Nephron (organoid): ENCODE results near the gene CBX8.

ENCODE experiments used
- H3K27ac Mint-ChIP-seq, 3 experiments: 2 replicates each; pipeline ENCODE4 v1.8.0; 2020; ENCODE audit warnings: mixed read lengths in 3 of 3, mild to moderate bottlenecking in 2 of 3, moderate library complexity in 1 of 3
- H3K27me3 Mint-ChIP-seq: 2 replicates; pipeline ENCODE4 v1.8.0; 2021; ENCODE audit warnings: low read depth, mild to moderate bottlenecking, moderate library complexity, mixed read lengths
- H3K36me3 Mint-ChIP-seq: 2 replicates; pipeline ENCODE4 v1.8.0; 2020; ENCODE audit warnings: low read depth, mixed read lengths
- H3K4me1 Mint-ChIP-seq: 2 replicates; pipeline ENCODE4 v1.8.0; 2020; ENCODE audit warnings: mixed read lengths
- H3K4me3 Mint-ChIP-seq, 3 experiments: 2 replicates each; pipeline ENCODE4 v1.8.0; 2020; ENCODE audit warnings: mild to moderate bottlenecking in 3 of 3, mixed read lengths in 3 of 3, moderate library complexity in 2 of 3
- H3K9me3 Mint-ChIP-seq: 2 replicates; pipeline ENCODE4 v1.8.0; 2020; ENCODE audit warnings: mixed read lengths
- TF ChIP-seq, protein P1 (sequence below), 3 experiments: fragments of 200-600 bp; sonication (generic); IDR thresholded peaks; one replicate each; pipeline ENCODE4 v1.5.0; 2021; ENCODE audit warnings: antibody characterized with exemption in 3 of 3; ENCODE audit not compliant: unreplicated experiment in 3 of 3

CBX8 gene

DNA sequence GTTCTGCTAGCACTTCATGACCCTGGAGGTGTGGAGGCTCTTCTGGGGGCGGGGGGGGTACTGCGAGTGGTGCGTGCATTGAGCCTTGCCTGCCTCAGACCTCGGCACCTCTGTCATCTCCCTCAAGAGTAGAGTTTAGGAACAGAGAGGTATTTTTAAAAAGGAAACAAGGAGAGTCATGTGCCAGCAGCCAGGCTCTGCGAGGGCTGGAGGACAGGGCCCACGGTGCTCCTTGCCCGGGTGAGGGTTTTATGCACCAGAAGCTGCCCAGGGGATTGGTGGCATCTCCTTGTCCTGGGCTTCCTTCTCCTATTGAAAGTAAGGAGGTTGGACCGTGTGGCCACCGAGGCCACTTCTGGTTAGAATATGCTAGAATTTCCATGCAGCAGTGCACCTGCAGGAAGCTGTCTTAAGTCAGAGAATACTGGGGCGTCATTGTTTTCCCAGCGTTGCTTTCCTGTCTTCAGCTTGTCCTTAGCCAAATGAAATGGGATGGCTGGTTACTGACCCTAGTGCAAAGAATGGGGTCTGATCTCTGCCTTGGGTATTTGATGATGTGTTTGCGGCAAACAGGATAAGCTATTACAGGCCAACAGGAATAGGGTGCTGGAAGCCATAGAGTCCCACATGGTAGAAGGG lies 15.7 kb downstream of the CBX8 start:
- H3K27ac Mint-ChIP-seq = no peak overlapping the region

DNA sequence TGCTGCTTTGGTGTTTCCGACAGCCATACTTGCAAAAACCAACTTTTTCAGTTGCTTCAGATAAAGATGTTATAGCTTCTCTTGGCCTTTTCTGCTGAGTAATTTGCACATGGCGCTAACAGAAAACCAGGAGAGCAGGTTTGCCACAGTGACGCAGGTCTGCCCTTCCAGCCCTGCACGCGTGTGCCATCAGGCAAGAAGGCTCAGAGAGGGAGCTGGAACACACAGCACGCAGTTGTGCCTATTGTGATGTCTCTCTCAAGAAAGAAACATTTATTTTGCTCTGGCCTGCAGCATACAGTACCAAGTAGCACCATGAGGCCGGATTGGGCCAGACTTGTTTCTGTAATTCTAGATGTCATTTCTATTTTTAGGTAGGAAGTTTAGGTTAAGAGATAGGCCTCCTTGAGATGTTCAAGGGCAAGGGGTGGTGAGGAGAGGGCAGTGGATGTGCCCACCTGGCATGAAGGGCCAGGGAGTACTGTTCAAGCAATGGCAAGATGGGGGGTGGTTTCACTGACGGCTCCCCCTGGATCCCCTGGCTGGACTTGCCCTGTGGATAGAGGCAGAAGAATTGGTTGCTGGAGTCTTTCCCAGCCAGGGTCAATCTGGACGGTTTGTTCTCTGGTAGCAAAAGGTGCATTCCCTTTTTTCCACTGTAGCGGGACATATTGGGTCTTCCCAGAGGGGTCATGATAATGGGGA lies 17.1 kb downstream of the CBX8 start:
- H3K9me3 Mint-ChIP-seq = no peaks in the 10 kb centered on the region
- H3K27ac Mint-ChIP-seq = peak overlapping the region; percentile 31 to 94 (median 89)
- peaks cover 12% of the 10 kb centered on the region for H3K27me3 Mint-ChIP-seq
- H3K36me3 Mint-ChIP-seq = peaks cover 35% of the 10 kb centered on the region
- H3K4me3 Mint-ChIP-seq = peak overlapping the region; percentile 93 to 98 (median 97)
- TF ChIP-seq, protein P1, sequence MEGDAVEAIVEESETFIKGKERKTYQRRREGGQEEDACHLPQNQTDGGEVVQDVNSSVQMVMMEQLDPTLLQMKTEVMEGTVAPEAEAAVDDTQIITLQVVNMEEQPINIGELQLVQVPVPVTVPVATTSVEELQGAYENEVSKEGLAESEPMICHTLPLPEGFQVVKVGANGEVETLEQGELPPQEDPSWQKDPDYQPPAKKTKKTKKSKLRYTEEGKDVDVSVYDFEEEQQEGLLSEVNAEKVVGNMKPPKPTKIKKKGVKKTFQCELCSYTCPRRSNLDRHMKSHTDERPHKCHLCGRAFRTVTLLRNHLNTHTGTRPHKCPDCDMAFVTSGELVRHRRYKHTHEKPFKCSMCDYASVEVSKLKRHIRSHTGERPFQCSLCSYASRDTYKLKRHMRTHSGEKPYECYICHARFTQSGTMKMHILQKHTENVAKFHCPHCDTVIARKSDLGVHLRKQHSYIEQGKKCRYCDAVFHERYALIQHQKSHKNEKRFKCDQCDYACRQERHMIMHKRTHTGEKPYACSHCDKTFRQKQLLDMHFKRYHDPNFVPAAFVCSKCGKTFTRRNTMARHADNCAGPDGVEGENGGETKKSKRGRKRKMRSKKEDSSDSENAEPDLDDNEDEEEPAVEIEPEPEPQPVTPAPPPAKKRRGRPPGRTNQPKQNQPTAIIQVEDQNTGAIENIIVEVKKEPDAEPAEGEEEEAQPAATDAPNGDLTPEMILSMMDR (IDR thresholded peaks at IDR 0.05; ENCODE audit: unreplicated experiment in 3 of 3) = no peak
- peaks cover 55% of the 10 kb centered on the region for H3K4me1 Mint-ChIP-seq

More for the DNA sequence above, 15.7 kb downstream of the CBX8 start:
- Mint-ChIP-seq H3K4me1 (peaks cover 42% of the 10 kb centered on the region), H3K4me3 (peak overlapping the region; percentile 21 to 97 (median 31)), H3K36me3 (peaks cover 42% of the 10 kb centered on the region), H3K9me3 (no peaks in the 10 kb centered on the region), H3K27me3 (peaks cover 12% of the 10 kb centered on the region)
- TF ChIP-seq, protein P1 (IDR thresholded peaks at IDR 0.05; ENCODE audit: unreplicated experiment in 3 of 3) = no peak

DNA sequence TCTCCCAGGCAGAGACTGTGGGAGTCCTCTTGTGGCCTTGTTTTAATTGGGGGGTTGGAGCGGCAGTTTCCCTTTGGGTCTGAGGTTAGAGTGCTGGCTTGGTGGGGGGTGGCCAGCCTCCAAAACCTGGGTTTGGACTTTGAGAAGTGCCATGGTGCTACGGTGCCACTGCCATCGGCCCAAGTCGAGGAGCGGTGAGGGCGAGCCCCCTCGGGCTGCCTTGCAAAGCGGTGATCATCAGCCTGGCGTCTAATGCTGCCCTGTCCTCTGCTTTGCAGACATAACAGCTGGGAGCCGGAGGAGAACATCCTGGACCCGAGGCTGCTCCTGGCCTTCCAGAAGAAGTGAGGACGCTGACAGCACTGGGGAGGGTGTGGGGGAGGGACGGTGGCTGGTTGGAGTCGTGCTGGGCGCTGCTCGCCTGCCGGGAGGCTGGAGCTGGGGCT lies 17.8 kb downstream of the CBX8 start:
- H3K27ac Mint-ChIP-seq = peak overlapping the region; percentile 84 to 94 (median 89)
- H3K36me3 Mint-ChIP-seq = peaks cover 34% of the 10 kb centered on the region
- H3K27me3 Mint-ChIP-seq = peaks cover 18% of the 10 kb centered on the region
- peaks cover 59% of the 10 kb centered on the region for H3K4me1 Mint-ChIP-seq
- peak overlapping the region; percentile 93 to 98 (median 97) for H3K4me3 Mint-ChIP-seq
- TF ChIP-seq, protein P1 (IDR thresholded peaks at IDR 0.05; ENCODE audit: unreplicated experiment in 3 of 3) = no peak
- no peaks in the 10 kb centered on the region for H3K9me3 Mint-ChIP-seq

DNA sequence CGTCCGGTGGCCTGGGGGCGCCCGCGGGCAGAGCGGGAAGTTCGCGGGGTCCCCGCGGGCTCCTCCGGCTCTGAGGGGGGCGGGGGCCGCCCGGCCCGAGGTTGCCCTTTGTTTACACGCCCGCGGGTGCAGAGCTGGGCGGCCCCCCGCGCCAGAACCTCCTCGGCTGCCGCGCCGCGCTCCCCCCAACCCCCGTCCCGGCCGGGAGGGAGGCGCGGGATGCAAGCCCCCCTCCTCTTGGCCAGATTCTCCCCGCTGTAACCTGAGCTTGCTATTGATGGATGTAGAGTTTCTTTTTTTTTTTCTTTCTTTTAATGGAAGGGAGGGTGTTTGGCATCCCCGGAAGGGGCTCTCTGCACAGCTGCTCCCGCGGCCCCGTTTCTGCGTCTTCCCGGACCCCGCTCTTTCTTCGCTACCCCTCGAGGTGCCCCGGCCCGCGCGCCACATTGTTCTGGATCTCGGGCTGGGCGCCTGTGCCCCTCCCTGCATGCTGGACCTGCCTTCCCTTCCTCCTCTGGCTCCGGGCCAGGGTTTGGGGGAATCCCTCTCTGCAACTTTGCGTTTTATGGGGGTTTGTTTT lies 18.3 kb downstream of the CBX8 start:
- H3K36me3 Mint-ChIP-seq = peaks cover 32% of the 10 kb centered on the region
- H3K27ac Mint-ChIP-seq = peak overlapping the region; percentile 84 to 94 (median 89)
- peak overlapping the region; percentile 93 to 98 (median 97) for H3K4me3 Mint-ChIP-seq

DNA sequence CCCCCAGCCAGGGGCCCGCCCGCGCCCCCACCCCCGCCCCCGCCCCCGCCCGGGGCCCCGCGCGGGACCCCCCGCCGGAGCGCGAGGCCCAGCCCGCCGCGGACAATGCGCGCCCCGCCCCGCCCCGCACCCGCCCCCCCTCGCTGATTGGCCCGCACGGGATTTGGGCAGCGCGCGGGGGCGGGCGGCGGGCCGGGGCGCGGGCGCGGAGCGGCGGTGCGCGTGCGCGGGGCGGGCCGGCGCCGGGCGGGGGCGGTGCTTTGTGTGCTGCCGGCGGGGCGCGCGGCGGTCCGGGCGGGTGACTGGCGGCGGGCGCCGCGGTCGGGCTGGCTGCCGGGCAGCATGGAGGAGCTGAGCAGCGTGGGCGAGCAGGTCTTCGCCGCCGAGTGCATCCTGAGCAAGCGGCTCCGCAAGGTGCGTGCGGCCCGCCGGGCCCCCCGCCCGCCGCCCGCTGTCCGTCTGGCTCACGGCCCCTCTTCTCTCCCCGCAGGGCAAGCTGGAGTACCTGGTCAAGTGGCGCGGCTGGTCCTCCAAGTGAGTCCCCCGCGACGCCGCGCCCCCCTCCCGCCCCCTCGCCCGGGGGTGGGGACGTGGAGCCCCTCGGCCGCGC lies 18.9 kb downstream of the CBX8 start, which contains the start of gene CBX2:
TSS of gene CBX2 (plus strand) at position 255 of the 610 bp plus-strand sequence. CDS start at position 343, 88 bp downstream.
- TF ChIP-seq, protein P1 (IDR thresholded peaks at IDR 0.05; ENCODE audit: unreplicated experiment in 3 of 3) = no peak
- Mint-ChIP-seq H3K9me3 (no peaks in the 10 kb centered on the region), H3K4me3 (peak within 1 kb of the TSS; percentile 93 to 98 (median 97)), H3K4me1 (peaks cover 66% of the 10 kb centered on the region), H3K27ac (peak within 1 kb of the TSS; percentile 84 to 94 (median 89)), H3K36me3 (peaks cover 28% of the 10 kb centered on the region), H3K27me3 (peaks cover 17% of the 10 kb centered on the region)

More for the DNA sequence above, 18.3 kb downstream of the CBX8 start:
- Mint-ChIP-seq H3K9me3 (no peaks in the 10 kb centered on the region), H3K27me3 (peaks cover 21% of the 10 kb centered on the region), H3K4me1 (peaks cover 63% of the 10 kb centered on the region)
- TF ChIP-seq, protein P1 (IDR thresholded peaks at IDR 0.05; ENCODE audit: unreplicated experiment in 3 of 3) = no peak
